Prostate gland (tissue), 2 donors: ENCODE results near the gene LINGO1. TPM values are rescaled to one million over a fixed set of nuclear protein-coding genes. Genes with fewer than 3 reads are reported as not detected.

Experiments used
- DNase-seq: peaks from one replicate; pipeline ENCODE4 v3.0.0-alpha.2; 2019; ENCODE audit warnings: low spot score
- H3K27ac ChIP-seq, 2 donors: fragments of 200-600 bp; sonication (generic); 2 replicates each; pipeline ENCODE4 v1.5.1; 2017 to 2019
- H3K27me3 ChIP-seq: fragments of 200-600 bp; sonication (generic); replicated peaks from 2 replicates; pipeline ENCODE4 v1.5.1; 2019; ENCODE audit not compliant: insufficient read depth
- H3K36me3 ChIP-seq, 2 donors: fragments of 200-600 bp; sonication (generic); 1 replicate in 1 of 2; 2 replicates in 1 of 2; pipeline versions ENCODE4 v1.5.1 to v1.8.1; 2017 to 2019
- H3K4me1 ChIP-seq: fragments of 200-600 bp; sonication (generic); replicated peaks from 2 replicates; pipeline ENCODE4 v1.5.1; 2019
- H3K4me3 ChIP-seq, 2 donors: fragments of 200-600 bp; sonication (generic); 2 replicates each; pipeline ENCODE4 v1.5.1; 2017 to 2019
- H3K9me3 ChIP-seq: fragments of 200-600 bp; sonication (generic); 2 replicates; pipeline ENCODE4 v1.5.1; 2017
- CTCF ChIP-seq, 4 experiments: fragments of 200-600 bp in 2 of 4; fragments of 450-650 bp in 2 of 4; sonication (generic) in 2 of 4; IDR thresholded peaks; 1 replicate in 3 of 4; 2 replicates in 1 of 4; pipeline ENCODE4 v1.5.1; 2016 to 2019; ENCODE audit warnings: antibody characterized with exemption in 4 of 4, mild to moderate bottlenecking in 2 of 4, moderate library complexity in 2 of 4
- POLR2A ChIP-seq: fragments of 450-650 bp; IDR thresholded peaks from one replicate; pipeline ENCODE4 v1.6.1; 2016; ENCODE audit warnings: antibody characterized with exemption, mild to moderate bottlenecking
- POLR2AphosphoS5 ChIP-seq: sonication (generic); formaldehyde crosslinking; IDR thresholded peaks from one replicate; pipeline ENCODE4 v1.6.1; 2017; ENCODE audit warnings: antibody characterized with exemption
- WGBS: methylation state at CpG from one replicate; pipeline ENCODE4 v1.1.5; 2018; 5-methylcytosine and 5-hydroxymethylcytosine counted together
- intact Hi-C: fragments of 100-400 bp; cut with DNase I; formaldehyde crosslinking; loops from one replicate; pipeline ENCODE4 v1.14.2; 2022
- total RNA-seq, 2 donors: library from RNA; depleted of rRNA; stranded (reverse); fragments of >200 nt; gene quantifications; one replicate each; pipeline ENCODE4 v1.1.0, GENCODE V29; 2016

Gene LINGO1
- total RNA-seq, 2 donors from 2014 or later = 2.9 to 10.2 TPM

- intact Hi-C loops = no loop called here
- 72% methylated on average over 2 of the region's 2 CpGs for WGBS
- Histone ChIP-seq H3K36me3 (no peaks in the 10 kb centered on the region), H3K4me3 (no peak overlapping the region), H3K4me1 (peaks cover 5% of the 10 kb centered on the region), H3K27ac (no peak overlapping the region), H3K9me3 (no peaks in the 10 kb centered on the region), H3K27me3 (no peaks in the 10 kb centered on the region)
- TF ChIP-seq POLR2AphosphoS5 = no peak
- TF ChIP-seq POLR2A = no peak
- TF ChIP-seq CTCF (IDR thresholded peaks at IDR 0.05) = no peak
- no peak for DNase-seq
Measured at GRCh38 chr15:77650265-77650664, 17.6 kb upstream of the LINGO1 start.

GRCh38 chr15:77649610-77650009 lies 16.9 kb upstream of the LINGO1 start:
- Histone ChIP-seq H3K36me3 (no peaks in the 10 kb centered on the region), H3K9me3 (no peaks in the 10 kb centered on the region), H3K27me3 (no peaks in the 10 kb centered on the region), H3K4me3 (no peak overlapping the region), H3K4me1 (peaks cover 5% of the 10 kb centered on the region), H3K27ac (no peak overlapping the region)
- intact Hi-C loops = no loop called here
- no peak for DNase-seq
- 59% methylated on average over 3 of the region's 3 CpGs for WGBS
- TF ChIP-seq POLR2A (no peak), CTCF (IDR thresholded peaks at IDR 0.05) (no peak), POLR2AphosphoS5 (no peak)

- H3K9me3 ChIP-seq = no peaks in the 10 kb centered on the region
- peak; percentile 44 for DNase-seq
- H3K27me3 ChIP-seq = no peaks in the 10 kb centered on the region
- no peaks in the 10 kb centered on the region for H3K36me3 ChIP-seq
- WGBS = 74% methylated on average over 6 of the region's 6 CpGs
- TF ChIP-seq CTCF (IDR thresholded peaks at IDR 0.05) = no peak
- peak; percentile 92 for TF ChIP-seq POLR2AphosphoS5
- H3K4me3 ChIP-seq = no peak overlapping the region
- intact Hi-C loops = no loop called here
- H3K27ac ChIP-seq = no peak overlapping the region
- H3K4me1 ChIP-seq = peaks cover 5% of the 10 kb centered on the region
Measured at GRCh38 chr15:77649017-77649416, 16.3 kb upstream of the LINGO1 start.

- TF ChIP-seq POLR2AphosphoS5 (no peak), POLR2A (no peak), CTCF (IDR thresholded peaks at IDR 0.05) (no peak)
- Histone ChIP-seq H3K9me3 (no peaks in the 10 kb centered on the region), H3K4me3 (no peak overlapping the region), H3K27ac (no peak overlapping the region), H3K36me3 (no peaks in the 10 kb centered on the region), H3K4me1 (peaks cover 5% of the 10 kb centered on the region), H3K27me3 (no peaks in the 10 kb centered on the region)
- intact Hi-C loops = no loop called here
- WGBS = 99% methylated on average over 4 of the region's 4 CpGs
- DNase-seq = no peak
Measured at GRCh38 chr15:77647961-77648360, 15.2 kb upstream of the LINGO1 start.

- H3K27me3 ChIP-seq = no peaks in the 10 kb centered on the region
- WGBS = 85% methylated on average over 8 of the region's 8 CpGs
- DNase-seq = no peak
Measured at GRCh38 chr15:77646104-77646694, 13.5 kb upstream of the LINGO1 start.

More at GRCh38 chr15:77646104-77646694, 13.5 kb upstream of the LINGO1 start:
- Histone ChIP-seq H3K9me3 (no peaks in the 10 kb centered on the region), H3K4me3 (no peak overlapping the region), H3K36me3 (no peaks in the 10 kb centered on the region), H3K27ac (no peak overlapping the region), H3K4me1 (peaks cover 5% of the 10 kb centered on the region)
- intact Hi-C loops = no loop called here
- TF ChIP-seq CTCF (IDR thresholded peaks at IDR 0.05) (no peak), POLR2A (no peak), POLR2AphosphoS5 (no peak)
